ENCODE results near the gene IGLL1. TPM values are rescaled to one million over a fixed set of nuclear protein-coding genes. Genes with fewer than 3 reads are reported as not detected.

The IGLL1 gene
- total and polyA plus RNA-seq, 2 experiments from 2014 or later, result not detected

DNA sequence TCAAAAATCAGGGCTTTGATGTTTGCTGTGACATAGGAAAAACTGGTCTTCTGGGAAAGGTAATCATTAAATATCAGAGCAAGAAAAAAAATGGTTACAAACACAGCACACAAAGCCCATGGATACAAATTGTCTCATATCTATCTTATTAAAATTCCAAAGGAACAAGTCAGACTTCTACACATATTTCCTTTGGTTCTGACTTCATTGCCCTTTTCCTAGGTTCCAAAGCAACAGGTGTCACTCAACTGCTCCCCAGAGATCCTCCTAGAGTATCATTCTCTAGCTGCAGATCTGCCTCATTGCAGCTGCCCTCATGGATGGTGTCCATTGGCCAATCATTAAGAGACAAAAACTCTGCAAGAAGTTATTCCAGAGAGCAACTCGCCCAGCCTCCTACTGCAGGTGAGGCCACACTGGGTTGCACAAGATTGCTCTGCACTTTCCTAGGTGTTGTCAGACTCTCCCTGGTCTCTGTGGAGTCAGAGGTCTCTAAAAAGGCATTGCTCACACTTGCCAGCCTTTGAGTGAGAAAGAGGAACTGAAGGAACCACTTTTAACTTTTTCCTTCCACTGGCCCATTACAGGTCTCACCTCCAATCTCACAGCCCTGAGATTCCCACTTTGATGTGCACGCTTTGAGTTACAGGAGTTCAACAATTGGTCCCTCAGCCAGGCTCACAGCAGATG is 46.3 kb upstream of the IGLL1 start (continued):
- TF ChIP-seq, protein P1, sequence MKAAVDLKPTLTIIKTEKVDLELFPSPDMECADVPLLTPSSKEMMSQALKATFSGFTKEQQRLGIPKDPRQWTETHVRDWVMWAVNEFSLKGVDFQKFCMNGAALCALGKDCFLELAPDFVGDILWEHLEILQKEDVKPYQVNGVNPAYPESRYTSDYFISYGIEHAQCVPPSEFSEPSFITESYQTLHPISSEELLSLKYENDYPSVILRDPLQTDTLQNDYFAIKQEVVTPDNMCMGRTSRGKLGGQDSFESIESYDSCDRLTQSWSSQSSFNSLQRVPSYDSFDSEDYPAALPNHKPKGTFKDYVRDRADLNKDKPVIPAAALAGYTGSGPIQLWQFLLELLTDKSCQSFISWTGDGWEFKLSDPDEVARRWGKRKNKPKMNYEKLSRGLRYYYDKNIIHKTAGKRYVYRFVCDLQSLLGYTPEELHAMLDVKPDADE (IDR thresholded peaks at IDR 0.05), result no peak
- TF ChIP-seq POLR2AphosphoS5 (IDR thresholded peaks at IDR 0.05; ENCODE audit: low read depth), result no peak
- TF ChIP-seq, protein P2, sequence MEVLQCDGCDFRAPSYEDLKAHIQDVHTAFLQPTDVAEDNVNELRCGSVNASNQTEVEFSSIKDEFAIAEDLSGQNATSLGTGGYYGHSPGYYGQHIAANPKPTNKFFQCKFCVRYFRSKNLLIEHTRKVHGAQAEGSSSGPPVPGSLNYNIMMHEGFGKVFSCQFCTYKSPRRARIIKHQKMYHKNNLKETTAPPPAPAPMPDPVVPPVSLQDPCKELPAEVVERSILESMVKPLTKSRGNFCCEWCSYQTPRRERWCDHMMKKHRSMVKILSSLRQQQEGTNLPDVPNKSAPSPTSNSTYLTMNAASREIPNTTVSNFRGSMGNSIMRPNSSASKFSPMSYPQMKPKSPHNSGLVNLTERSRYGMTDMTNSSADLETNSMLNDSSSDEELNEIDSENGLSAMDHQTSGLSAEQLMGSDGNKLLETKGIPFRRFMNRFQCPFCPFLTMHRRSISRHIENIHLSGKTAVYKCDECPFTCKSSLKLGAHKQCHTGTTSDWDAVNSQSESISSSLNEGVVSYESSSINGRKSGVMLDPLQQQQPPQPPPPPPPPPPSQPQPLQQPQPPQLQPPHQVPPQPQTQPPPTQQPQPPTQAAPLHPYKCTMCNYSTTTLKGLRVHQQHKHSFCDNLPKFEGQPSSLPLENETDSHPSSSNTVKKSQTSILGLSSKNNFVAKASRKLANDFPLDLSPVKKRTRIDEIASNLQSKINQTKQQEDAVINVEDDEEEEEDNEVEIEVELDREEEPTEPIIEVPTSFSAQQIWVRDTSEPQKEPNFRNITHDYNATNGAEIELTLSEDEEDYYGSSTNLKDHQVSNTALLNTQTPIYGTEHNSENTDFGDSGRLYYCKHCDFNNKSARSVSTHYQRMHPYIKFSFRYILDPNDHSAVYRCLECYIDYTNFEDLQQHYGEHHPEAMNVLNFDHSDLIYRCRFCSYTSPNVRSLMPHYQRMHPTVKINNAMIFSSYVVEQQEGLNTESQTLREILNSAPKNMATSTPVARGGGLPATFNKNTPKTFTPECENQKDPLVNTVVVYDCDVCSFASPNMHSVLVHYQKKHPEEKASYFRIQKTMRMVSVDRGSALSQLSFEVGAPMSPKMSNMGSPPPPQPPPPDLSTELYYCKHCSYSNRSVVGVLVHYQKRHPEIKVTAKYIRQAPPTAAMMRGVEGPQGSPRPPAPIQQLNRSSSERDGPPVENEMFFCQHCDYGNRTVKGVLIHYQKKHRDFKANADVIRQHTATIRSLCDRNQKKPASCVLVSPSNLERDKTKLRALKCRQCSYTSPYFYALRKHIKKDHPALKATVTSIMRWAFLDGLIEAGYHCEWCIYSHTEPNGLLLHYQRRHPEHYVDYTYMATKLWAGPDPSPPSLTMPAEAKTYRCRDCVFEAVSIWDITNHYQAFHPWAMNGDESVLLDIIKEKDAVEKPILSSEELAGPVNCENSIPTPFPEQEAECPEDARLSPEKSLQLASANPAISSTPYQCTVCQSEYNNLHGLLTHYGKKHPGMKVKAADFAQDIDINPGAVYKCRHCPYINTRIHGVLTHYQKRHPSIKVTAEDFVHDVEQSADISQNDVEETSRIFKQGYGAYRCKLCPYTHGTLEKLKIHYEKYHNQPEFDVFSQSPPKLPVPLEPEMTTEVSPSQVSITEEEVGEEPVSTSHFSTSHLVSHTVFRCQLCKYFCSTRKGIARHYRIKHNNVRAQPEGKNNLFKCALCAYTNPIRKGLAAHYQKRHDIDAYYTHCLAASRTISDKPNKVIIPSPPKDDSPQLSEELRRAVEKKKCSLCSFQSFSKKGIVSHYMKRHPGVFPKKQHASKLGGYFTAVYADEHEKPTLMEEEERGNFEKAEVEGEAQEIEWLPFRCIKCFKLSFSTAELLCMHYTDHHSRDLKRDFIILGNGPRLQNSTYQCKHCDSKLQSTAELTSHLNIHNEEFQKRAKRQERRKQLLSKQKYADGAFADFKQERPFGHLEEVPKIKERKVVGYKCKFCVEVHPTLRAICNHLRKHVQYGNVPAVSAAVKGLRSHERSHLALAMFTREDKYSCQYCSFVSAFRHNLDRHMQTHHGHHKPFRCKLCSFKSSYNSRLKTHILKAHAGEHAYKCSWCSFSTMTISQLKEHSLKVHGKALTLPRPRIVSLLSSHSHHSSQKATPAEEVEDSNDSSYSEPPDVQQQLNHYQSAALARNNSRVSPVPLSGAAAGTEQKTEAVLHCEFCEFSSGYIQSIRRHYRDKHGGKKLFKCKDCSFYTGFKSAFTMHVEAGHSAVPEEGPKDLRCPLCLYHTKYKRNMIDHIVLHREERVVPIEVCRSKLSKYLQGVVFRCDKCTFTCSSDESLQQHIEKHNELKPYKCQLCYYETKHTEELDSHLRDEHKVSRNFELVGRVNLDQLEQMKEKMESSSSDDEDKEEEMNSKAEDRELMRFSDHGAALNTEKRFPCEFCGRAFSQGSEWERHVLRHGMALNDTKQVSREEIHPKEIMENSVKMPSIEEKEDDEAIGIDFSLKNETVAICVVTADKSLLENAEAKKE (CRISPR knock-in tag; IDR thresholded peaks at IDR 0.05), result no peak

DNA sequence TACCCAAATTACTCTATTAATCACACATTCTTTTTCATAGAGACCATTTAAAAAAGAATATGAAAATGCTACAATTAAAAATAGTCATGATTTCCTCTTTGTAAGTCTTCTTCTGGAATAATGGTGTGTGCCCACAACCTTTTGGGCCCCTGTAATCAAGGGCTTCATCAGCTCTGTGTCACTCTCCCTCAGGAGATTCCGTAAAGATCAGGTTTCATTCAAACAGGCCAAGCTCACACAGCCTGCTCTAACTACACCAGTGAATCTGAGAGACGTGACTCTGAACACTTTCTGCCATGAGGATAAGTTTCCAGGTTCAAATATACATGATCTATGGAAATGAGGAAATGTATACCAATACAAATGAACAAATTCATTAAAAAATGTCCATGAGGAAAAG is 42.5 kb upstream of the IGLL1 start:
- no peak overlapping the region for H3K27ac ChIP-seq (ENCODE audit: low read depth)
- H3K36me3 ChIP-seq (ENCODE audit: insufficient read depth), result no peaks in the 10 kb centered on the region
- H3F3A ChIP-seq (replicated peaks; ENCODE audit: low read depth), result no peaks in the 10 kb centered on the region
- Mint-ChIP-seq H3K4me1 (no peaks in the 10 kb centered on the region; the same call in 2 of the 3 replicates), H3K27ac (no peak overlapping the region), H3K9me3 (no peaks in the 10 kb centered on the region), H3K27me3 (ENCODE audit: insufficient read depth, low read depth, poor library complexity) (peaks cover 5% of the 10 kb centered on the region), H3K36me3 (ENCODE audit: low read depth) (no peaks in the 10 kb centered on the region), H3K4me3 (no peak overlapping the region)
- H4K20me1 ChIP-seq (replicated peaks; ENCODE audit: insufficient read depth), result no peaks in the 10 kb centered on the region; the same call in 1 of the 2 replicates
- no peak overlapping the region for H3K4me2 ChIP-seq
- no peak overlapping the region for H2AFZ ChIP-seq
- DNase-seq (ENCODE audit: low spot score) (no peak), ATAC-seq (no peak)
- no peaks in the 10 kb centered on the region for H3K9me2 ChIP-seq (ENCODE audit: insufficient read depth)
- no peaks in the 10 kb centered on the region for H3K79me2 ChIP-seq (replicated peaks; ENCODE audit: insufficient read depth)
- no peak overlapping the region for H3K4me3 ChIP-seq
- no peaks in the 10 kb centered on the region for H3K4me1 ChIP-seq (ENCODE audit: insufficient read depth)
- H3K27me3 ChIP-seq (ENCODE audit: insufficient read depth), result 0 out of 2 replicates have a peak, but pooled peaks cover 3% of the 10 kb centered on the region
- TF ChIP-seq EZH2phosphoT487 (IDR thresholded peaks at IDR 0.05; ENCODE audit: unreplicated experiment), result no peak
- TF ChIP-seq, protein P3, sequence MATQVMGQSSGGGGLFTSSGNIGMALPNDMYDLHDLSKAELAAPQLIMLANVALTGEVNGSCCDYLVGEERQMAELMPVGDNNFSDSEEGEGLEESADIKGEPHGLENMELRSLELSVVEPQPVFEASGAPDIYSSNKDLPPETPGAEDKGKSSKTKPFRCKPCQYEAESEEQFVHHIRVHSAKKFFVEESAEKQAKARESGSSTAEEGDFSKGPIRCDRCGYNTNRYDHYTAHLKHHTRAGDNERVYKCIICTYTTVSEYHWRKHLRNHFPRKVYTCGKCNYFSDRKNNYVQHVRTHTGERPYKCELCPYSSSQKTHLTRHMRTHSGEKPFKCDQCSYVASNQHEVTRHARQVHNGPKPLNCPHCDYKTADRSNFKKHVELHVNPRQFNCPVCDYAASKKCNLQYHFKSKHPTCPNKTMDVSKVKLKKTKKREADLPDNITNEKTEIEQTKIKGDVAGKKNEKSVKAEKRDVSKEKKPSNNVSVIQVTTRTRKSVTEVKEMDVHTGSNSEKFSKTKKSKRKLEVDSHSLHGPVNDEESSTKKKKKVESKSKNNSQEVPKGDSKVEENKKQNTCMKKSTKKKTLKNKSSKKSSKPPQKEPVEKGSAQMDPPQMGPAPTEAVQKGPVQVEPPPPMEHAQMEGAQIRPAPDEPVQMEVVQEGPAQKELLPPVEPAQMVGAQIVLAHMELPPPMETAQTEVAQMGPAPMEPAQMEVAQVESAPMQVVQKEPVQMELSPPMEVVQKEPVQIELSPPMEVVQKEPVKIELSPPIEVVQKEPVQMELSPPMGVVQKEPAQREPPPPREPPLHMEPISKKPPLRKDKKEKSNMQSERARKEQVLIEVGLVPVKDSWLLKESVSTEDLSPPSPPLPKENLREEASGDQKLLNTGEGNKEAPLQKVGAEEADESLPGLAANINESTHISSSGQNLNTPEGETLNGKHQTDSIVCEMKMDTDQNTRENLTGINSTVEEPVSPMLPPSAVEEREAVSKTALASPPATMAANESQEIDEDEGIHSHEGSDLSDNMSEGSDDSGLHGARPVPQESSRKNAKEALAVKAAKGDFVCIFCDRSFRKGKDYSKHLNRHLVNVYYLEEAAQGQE (IDR thresholded peaks at IDR 0.05; ENCODE audit: unreplicated experiment), result no peak
- TF ChIP-seq, protein P4, sequence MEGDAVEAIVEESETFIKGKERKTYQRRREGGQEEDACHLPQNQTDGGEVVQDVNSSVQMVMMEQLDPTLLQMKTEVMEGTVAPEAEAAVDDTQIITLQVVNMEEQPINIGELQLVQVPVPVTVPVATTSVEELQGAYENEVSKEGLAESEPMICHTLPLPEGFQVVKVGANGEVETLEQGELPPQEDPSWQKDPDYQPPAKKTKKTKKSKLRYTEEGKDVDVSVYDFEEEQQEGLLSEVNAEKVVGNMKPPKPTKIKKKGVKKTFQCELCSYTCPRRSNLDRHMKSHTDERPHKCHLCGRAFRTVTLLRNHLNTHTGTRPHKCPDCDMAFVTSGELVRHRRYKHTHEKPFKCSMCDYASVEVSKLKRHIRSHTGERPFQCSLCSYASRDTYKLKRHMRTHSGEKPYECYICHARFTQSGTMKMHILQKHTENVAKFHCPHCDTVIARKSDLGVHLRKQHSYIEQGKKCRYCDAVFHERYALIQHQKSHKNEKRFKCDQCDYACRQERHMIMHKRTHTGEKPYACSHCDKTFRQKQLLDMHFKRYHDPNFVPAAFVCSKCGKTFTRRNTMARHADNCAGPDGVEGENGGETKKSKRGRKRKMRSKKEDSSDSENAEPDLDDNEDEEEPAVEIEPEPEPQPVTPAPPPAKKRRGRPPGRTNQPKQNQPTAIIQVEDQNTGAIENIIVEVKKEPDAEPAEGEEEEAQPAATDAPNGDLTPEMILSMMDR (conservative IDR thresholded peaks at IDR 0.05; ENCODE audit: low read depth in 2 of 2), result no peak
- TF ChIP-seq CREB1 (CRISPR knock-in tag; IDR thresholded peaks at IDR 0.05; ENCODE audit: low read depth), result no peak
- no peak for TF ChIP-seq STAT1 (IDR thresholded peaks at IDR 0.05; ENCODE audit: unreplicated experiment)
- TF ChIP-seq ZNF331 (CRISPR knock-in tag; IDR thresholded peaks at IDR 0.05; ENCODE audit: low read depth), result no peak
- no peak for TF ChIP-seq JUNB (IDR thresholded peaks at IDR 0.05; ENCODE audit: unreplicated experiment)
- no peak for TF ChIP-seq ZNF114 (CRISPR knock-in tag; IDR thresholded peaks at IDR 0.05)
- TF ChIP-seq POLR2AphosphoS5 (IDR thresholded peaks at IDR 0.05; ENCODE audit: low read depth), result no peak
- TF ChIP-seq NANOG (IDR thresholded peaks at IDR 0.05; ENCODE audit: borderline replicate concordance), result no peak

Measured in GM23338 (cell line).